MCF 10A (cell line): ENCODE measurements around the gene LBHD2. TPM values are rescaled to one million over a fixed set of nuclear protein-coding genes. Genes with fewer than 3 reads are reported as not detected.
A peak's percentile ranks its signal among the peaks of the same experiment; 100 is the strongest.

Experiments
- BruUV-seq: library from RNA; stranded (reverse); fragments of 400-500 nt; replicated peaks from 2 replicates; lab custom pipeline; 2021; lab: Mats Ljungman, UMichigan
- CTCF ChIA-PET: fragments of 300-600 bp; sonication (Branson Sonifier 250); formaldehyde crosslinking; extraction: SDS; loops from one replicate; lab custom pipeline; 2021; ENCODE audit warnings: antibody characterized with exemption, inconsistent platforms; lab: Yijun Ruan, JAX
- POLR2A ChIA-PET: fragments of 300-600, 350-650 bp; sonication (Branson Sonifier 250); formaldehyde crosslinking; extraction: SDS; loops from one replicate; lab custom pipeline; 2020; ENCODE audit warnings: antibody characterized with exemption, inconsistent platforms; lab: Yijun Ruan, JAX
- DNase-seq: peaks from one replicate; pipeline ENCODE4 v3.0.0-alpha.2; 2018; ENCODE audit not compliant: unreplicated experiment
- H3K27ac Mint-ChIP-seq: one replicate; pipeline ENCODE4 v1.8.0; 2022; ENCODE audit warnings: mild to moderate bottlenecking, low read depth, mixed read lengths; ENCODE audit not compliant: unreplicated experiment
- H3K27me3 Mint-ChIP-seq: one replicate; pipeline ENCODE4 v1.8.0; 2022; ENCODE audit warnings: mixed read lengths; ENCODE audit not compliant: insufficient read depth, unreplicated experiment
- H3K36me3 Mint-ChIP-seq: one replicate; pipeline ENCODE4 v1.8.0; 2022; ENCODE audit warnings: mild to moderate bottlenecking, moderate library complexity, mixed read lengths; ENCODE audit not compliant: insufficient read depth, unreplicated experiment
- H3K4me1 Mint-ChIP-seq: one replicate; pipeline ENCODE4 v1.8.0; 2022; ENCODE audit warnings: mixed read lengths; ENCODE audit not compliant: insufficient read depth, unreplicated experiment
- H3K4me3 Mint-ChIP-seq: one replicate; pipeline ENCODE4 v1.8.0; 2022; ENCODE audit warnings: mild to moderate bottlenecking, moderate library complexity, mixed read lengths; ENCODE audit not compliant: unreplicated experiment
- H3K9me3 Mint-ChIP-seq: one replicate; pipeline ENCODE4 v1.8.0; 2022; ENCODE audit warnings: mixed read lengths; ENCODE audit not compliant: unreplicated experiment
- intact Hi-C: fragments of 100-400 bp; cut with micrococcal nuclease; formaldehyde crosslinking; loops from 2 replicates; pipeline ENCODE4 v1.14.1; 2022
- total RNA-seq: library from RNA; stranded (reverse); gene quantifications from 2 replicates; pipeline ENCODE4 v1.2.3, GENCODE V29; 2022
- TF ChIP-seq, protein P1 (sequence below): fragments of 200-600 bp; IDR thresholded peaks from one replicate; pipeline ENCODE4 v1.8.0; 2022; ENCODE audit warnings: antibody characterized with exemption, mild to moderate bottlenecking; ENCODE audit not compliant: unreplicated experiment

LBHD2 gene
- total RNA-seq, 1 experiment from 2014 or later, result not detected

DNA sequence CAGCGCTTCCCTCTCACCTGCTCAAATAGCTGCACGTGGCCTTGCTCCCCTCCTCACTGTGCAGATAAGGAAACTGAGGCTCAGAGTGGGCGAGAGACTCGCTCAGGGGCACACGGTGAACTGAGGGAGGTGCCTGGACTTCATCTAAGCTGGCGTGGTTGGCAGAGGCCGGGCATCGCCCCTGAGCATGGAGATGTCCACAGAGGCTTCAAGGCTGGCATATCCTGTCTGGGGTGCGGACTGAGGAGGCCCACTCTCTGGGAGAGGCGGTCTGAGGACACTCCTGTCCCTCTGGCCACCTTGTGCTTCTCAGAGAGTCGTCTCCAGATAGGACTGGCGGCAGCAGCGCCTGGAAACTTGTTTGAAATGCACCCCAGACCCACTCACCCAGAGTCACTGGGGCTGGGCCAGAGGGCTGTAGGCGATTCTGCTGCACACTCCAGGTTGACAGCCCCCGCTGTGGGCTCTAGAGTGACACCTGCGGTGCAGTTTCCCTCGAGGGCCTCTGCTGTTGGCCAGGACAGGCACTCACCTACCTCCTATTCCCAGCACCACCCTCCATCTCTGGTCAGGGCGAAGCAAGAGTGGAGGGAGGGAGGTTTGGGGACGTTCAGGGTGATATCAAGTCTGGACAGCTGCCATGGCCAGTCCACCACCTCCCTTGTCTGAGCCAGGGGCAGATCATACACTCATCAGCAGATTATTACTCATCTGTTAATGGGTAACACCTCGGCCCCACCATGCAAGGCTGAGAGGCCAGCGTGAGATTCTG lies 11.2 kb upstream of the LBHD2 start:
- Mint-ChIP-seq H3K9me3 (no peaks in the 10 kb centered on the region), H3K27me3 (no peaks in the 10 kb centered on the region), H3K4me3 (no peak overlapping the region), H3K27ac (peak overlapping the region; percentile 63), H3K36me3 (peaks cover under 1% of the 10 kb centered on the region), H3K4me1 (peaks cover 9% of the 10 kb centered on the region)
- TF ChIP-seq, protein P1, sequence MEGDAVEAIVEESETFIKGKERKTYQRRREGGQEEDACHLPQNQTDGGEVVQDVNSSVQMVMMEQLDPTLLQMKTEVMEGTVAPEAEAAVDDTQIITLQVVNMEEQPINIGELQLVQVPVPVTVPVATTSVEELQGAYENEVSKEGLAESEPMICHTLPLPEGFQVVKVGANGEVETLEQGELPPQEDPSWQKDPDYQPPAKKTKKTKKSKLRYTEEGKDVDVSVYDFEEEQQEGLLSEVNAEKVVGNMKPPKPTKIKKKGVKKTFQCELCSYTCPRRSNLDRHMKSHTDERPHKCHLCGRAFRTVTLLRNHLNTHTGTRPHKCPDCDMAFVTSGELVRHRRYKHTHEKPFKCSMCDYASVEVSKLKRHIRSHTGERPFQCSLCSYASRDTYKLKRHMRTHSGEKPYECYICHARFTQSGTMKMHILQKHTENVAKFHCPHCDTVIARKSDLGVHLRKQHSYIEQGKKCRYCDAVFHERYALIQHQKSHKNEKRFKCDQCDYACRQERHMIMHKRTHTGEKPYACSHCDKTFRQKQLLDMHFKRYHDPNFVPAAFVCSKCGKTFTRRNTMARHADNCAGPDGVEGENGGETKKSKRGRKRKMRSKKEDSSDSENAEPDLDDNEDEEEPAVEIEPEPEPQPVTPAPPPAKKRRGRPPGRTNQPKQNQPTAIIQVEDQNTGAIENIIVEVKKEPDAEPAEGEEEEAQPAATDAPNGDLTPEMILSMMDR, result no peak
- POLR2A ChIA-PET, result interaction anchor here (1.4 to 2.2 kb wide), 3 partner anchors 16 to 86 kb away, joined by 4 to 10 read pairs (median 4); partner anchors contain the start of gene CDC42BPB
- peak; percentile 33 for DNase-seq
- BruUV-seq, result no TSS peak
- CTCF ChIA-PET, result interaction anchor here (0.7 kb wide), 2 partner anchors 86 to 505 kb away, joined by 3 to 4 read pairs; no protein-coding TSS in a partner anchor
- intact Hi-C loops, result loop anchor here (10.0 kb wide), 1 partner anchor 378 kb away; no protein-coding TSS in a partner anchor

DNA sequence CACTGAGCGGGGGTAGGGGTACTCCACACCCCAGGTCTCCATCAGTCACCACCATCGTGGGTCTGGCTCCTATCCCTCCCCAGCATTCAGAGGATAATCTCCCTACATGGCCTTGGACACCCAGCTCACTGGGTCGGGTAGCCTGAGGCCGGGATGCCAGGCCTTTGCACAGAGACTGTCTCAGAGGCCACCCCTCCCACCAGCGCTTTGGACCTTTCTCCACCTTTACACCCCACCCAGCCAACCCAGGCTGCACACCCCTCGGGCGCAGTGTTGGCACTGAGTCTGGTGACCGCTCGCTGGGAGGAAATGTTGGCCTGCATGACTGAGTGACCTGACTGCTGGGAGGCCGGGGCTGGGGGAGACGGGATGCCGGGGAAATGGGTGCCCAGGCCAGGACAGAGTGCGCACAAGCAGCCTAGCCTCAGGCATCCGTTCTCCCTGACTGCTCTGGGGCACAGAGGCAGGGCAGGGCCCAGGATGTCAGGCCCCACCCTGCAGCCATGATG lies 10.6 kb upstream of the LBHD2 start:
- CTCF ChIA-PET, result interaction anchor here (0.7 to 3.0 kb wide), 4 partner anchors 32 to 504 kb away, joined by 4 to 20 read pairs (median 10); no protein-coding TSS in a partner anchor
- intact Hi-C loops, result loop anchor here (10.0 kb wide), 1 partner anchor 379 kb away; no protein-coding TSS in a partner anchor
- DNase-seq, result no peak
- BruUV-seq, result no TSS peak
- H3K9me3 Mint-ChIP-seq, result no peaks in the 10 kb centered on the region
- peak overlapping the region; percentile 63 for H3K27ac Mint-ChIP-seq
- POLR2A ChIA-PET, result interaction anchor here (1.2 to 1.4 kb wide), 3 partner anchors 16 to 31 kb away, joined by 3 to 4 read pairs (median 4); partner anchors contain the start of gene CDC42BPB
- TF ChIP-seq, protein P1, result no peak
- no peak overlapping the region for H3K4me3 Mint-ChIP-seq
- no peaks in the 10 kb centered on the region for H3K36me3 Mint-ChIP-seq
- no peaks in the 10 kb centered on the region for H3K27me3 Mint-ChIP-seq
- H3K4me1 Mint-ChIP-seq, result peaks cover 6% of the 10 kb centered on the region

DNA sequence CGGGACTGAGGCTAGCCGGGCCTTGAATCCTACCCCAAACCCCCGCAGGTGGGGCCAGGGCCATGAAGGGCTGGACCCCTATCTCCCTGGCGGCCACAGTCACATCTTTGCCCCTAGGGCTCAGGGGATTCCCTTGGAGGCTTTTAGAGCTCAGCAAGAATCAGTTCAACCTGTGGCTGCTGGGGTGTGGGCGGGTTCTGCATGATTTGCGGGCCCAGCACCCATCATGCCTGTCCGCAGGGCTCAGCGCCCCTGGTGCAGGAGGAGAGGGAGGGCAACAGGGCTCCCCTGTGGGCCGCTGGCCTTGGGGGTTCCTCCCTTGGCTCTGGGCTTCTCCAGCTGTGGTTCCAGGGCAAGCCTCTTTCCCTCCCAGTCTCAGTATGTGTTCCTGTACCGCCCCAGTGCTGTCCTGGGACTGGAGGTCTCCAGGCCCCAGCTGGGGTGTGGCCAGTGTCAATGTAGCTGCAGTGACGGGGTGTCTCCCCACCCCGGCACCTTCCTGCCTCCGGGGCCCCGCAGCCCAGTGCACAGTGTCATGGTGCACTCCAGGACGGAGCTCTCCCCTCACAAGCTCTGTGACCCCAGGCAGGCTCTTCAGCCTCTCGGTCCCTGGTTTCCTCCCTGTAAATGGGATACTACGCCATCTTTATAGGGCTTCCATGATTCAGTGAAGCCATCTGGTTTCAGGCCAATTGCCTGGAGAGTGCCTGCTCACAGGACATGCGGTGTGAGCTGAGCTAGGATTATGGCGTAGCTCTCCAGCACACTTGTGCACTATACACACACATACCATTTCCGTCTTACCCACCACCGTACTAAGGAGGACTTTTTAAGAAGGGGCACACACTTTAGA lies 9.9 kb upstream of the LBHD2 start:
- intact Hi-C loops, result loop anchor here (10.0 kb wide), 1 partner anchor 379 kb away; no protein-coding TSS in a partner anchor
- DNase-seq, result no peak
- Mint-ChIP-seq H3K4me1 (peaks cover 6% of the 10 kb centered on the region), H3K9me3 (no peaks in the 10 kb centered on the region), H3K27me3 (no peaks in the 10 kb centered on the region), H3K4me3 (no peak overlapping the region), H3K36me3 (no peaks in the 10 kb centered on the region), H3K27ac (no peak overlapping the region)
- ChIA-PET CTCF (interaction anchor here (0.5 to 3.0 kb wide), 16 partner anchors 23 to 503 kb away, joined by 3 to 20 read pairs (median 4); no protein-coding TSS in a partner anchor), POLR2A (interaction anchor here (0.6 to 1.4 kb wide), 7 partner anchors 17 to 80 kb away, joined by 3 to 4 read pairs (median 3); partner anchors contain the start of gene CDC42BPB)
- TF ChIP-seq, protein P1, result no peak
- no TSS peak for BruUV-seq
